Activated CD8-positive, alpha-beta memory T cell treated with anti-CD3 and anti-CD28 coated beads, Interleukin-2, amount 50 U/mL, for 1 hour (primary cell): ENCODE data around the gene KCNIP4.

ENCODE experiments used
- DNase-seq: peaks from one replicate; pipeline ENCODE4 v3.0.0-alpha.2; 2020; ENCODE audit errors: extremely low read depth

Gene KCNIP4

GRCh38 chr4:21067351-21067750 is 881.2 kb downstream of the KCNIP4 start:
- DNase-seq, result no peak

- DNase-seq, result no peak
These were observed 886.7 kb downstream of the KCNIP4 start for GRCh38 chr4:21061902-21062301.

- DNase-seq, result no peak
These were observed 902.4 kb downstream of the KCNIP4 start for GRCh38 chr4:21046141-21046540.

GRCh38 chr4:21045119-21045518 is 903.5 kb downstream of the KCNIP4 start:
- DNase-seq, result no peak

- DNase-seq, result no peak
These were observed 906.9 kb downstream of the KCNIP4 start for GRCh38 chr4:21041708-21042107.

- no peak for DNase-seq
These were observed 913.8 kb downstream of the KCNIP4 start for GRCh38 chr4:21034728-21035127.

GRCh38 chr4:21032089-21032645 is 916.4 kb downstream of the KCNIP4 start:
- no peak for DNase-seq

- DNase-seq, result no peak
These were observed 929.8 kb downstream of the KCNIP4 start for GRCh38 chr4:21018817-21019216.

GRCh38 chr4:21013501-21013900 is 935.1 kb downstream of the KCNIP4 start:
- no peak for DNase-seq

- no peak for DNase-seq
These were observed 935.7 kb downstream of the KCNIP4 start for GRCh38 chr4:21012851-21013331.

GRCh38 chr4:21011106-21011505 is 937.5 kb downstream of the KCNIP4 start:
- DNase-seq, result no peak

GRCh38 chr4:21009956-21010355 is 938.6 kb downstream of the KCNIP4 start:
- no peak for DNase-seq

GRCh38 chr4:21005647-21006046 is 942.9 kb downstream of the KCNIP4 start:
- DNase-seq, result no peak

GRCh38 chr4:21002976-21003375 is 945.6 kb downstream of the KCNIP4 start:
- DNase-seq, result no peak

GRCh38 chr4:21002286-21002685 is 946.3 kb downstream of the KCNIP4 start:
- DNase-seq, result no peak

GRCh38 chr4:21001490-21001889 is 947.1 kb downstream of the KCNIP4 start:
- DNase-seq, result no peak

GRCh38 chr4:20997886-20998285 is 950.7 kb downstream of the KCNIP4 start:
- DNase-seq, result no peak

- DNase-seq, result no peak
These were observed 953.0 kb downstream of the KCNIP4 start for GRCh38 chr4:20995610-20996009.

GRCh38 chr4:20995015-20995414 is 953.6 kb downstream of the KCNIP4 start:
- no peak for DNase-seq

GRCh38 chr4:20992002-20992401 is 956.6 kb downstream of the KCNIP4 start:
- DNase-seq, result no peak

- DNase-seq, result no peak
These were observed 961.4 kb downstream of the KCNIP4 start for GRCh38 chr4:20987191-20987590.

- no peak for DNase-seq
These were observed 964.1 kb downstream of the KCNIP4 start for GRCh38 chr4:20984576-20984836.

GRCh38 chr4:20983763-20984575 is 964.6 kb downstream of the KCNIP4 start:
- DNase-seq, result no peak

GRCh38 chr4:20982544-20982943 is 966.0 kb downstream of the KCNIP4 start:
- no peak for DNase-seq
